Regular cardiac myocyte (primary cell): ENCODE results near the gene B9D1. TPM values are rescaled to one million over a fixed set of nuclear protein-coding genes. Genes with fewer than 3 reads are reported as not detected.

Experiments used
- total RNA-seq: library from RNA; depleted of rRNA; stranded (reverse); fragments of >200 nt; gene quantifications from 2 replicates; pipeline ENCODE4 v1.2.3, GENCODE V29; 2014

Gene B9D1
- 28.0 and 31.9 TPM in 2 replicates for total RNA-seq

GRCh38 chr17:19362277-19363113 is at the start of gene B9D1:
Gene B9D1 (minus strand): TSS chr17:19362723. CDS start chr17:19362569, 154 bp downstream.

GRCh38 chr17:19410875-19411620 is 48.5 kb upstream of the B9D1 start, which contains the start of gene RNF112:
Gene RNF112 (plus strand): TSS chr17:19411232. CDS start chr17:19411409, 177 bp downstream.

GRCh38 chr17:19386974-19387920 is 24.7 kb upstream of the B9D1 start, which contains the start of gene MFAP4:
Gene MFAP4 (minus strand): TSS chr17:19387190. CDS start chr17:19387155, 35 bp downstream.

GRCh38 chr17:19378416-19379360 is 16.2 kb upstream of the B9D1 start, which contains the start of gene MAPK7:
Gene MAPK7 (plus strand): TSS chr17:19378498. CDS start chr17:19378901, 403 bp downstream.

Other genes with a start within 250 kb of the B9D1 start
- gene GRAPL, start 235.1 kb downstream of the B9D1 start, total RNA-seq: under 0.01 TPM in 1 of 2 replicates, not detected in the other
- gene EPN2, start 125.4 kb downstream of the B9D1 start, total RNA-seq: 23.7 and 33.7 TPM in 2 replicates
- gene MAPK7, start 15.8 kb upstream of the B9D1 start, total RNA-seq: 11.3 and 14.1 TPM in 2 replicates
- gene MFAP4, start 24.5 kb upstream of the B9D1 start, total RNA-seq: 0.38 and 2.8 TPM in 2 replicates
- 0.58 and 0.85 TPM in 2 replicates for gene RNF112, start 48.5 kb upstream of the B9D1 start, total RNA-seq
- gene SLC47A1, start 171.1 kb upstream of the B9D1 start, total RNA-seq: 0.19 and 0.85 TPM in 2 replicates